ENCODE data around the gene KCNE5.
"Not testable (repeated sequence)": the region's sequence is repeated elsewhere in the genome, so short reads cannot be mapped to it uniquely, and the experiment has no call there.

The KCNE5 gene

DNA sequence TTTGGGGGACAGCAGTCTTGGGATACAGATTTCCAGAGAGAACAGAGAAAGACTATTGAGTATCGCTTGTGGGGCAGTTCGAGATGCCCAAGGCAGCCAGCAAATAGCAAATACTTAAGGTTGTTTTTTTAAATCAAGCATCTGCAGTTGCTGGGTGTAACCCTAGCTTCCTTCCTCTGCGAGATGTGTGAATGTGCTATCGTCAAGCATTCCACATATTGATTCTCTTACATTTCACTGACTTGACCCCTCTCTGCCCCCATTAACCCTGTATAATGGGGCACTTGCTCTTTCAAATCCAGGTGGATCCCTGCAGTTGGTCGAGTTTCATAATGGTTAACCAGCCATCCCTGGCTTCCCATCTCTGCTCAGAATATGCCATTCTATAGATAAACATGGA is 23.5 kb downstream of the KCNE5 start:
- no peak for DNase-seq (ENCODE audit: low spot score)

DNA sequence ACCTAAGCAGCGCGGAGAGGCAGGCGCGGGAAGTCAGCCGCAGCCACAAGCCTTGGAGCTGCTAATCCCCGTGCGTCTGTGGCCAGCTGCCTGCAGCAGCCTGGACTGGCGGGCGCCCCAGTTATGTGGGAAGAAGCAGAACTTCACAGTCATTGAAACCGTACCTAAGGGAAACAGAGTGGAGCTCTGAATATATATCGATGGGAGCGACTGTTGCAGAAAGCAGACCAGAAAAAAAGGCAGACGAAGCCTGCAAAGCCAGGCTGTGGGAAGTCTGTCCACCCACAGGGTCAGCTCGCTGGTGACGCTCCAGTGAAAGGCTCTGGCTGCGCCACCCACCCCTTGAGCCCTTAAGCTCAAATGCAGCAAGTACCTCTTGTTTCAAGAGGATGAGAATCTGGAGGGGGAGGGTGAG is 24.7 kb downstream of the KCNE5 start:
- no peak for DNase-seq (ENCODE audit: low spot score)

DNA sequence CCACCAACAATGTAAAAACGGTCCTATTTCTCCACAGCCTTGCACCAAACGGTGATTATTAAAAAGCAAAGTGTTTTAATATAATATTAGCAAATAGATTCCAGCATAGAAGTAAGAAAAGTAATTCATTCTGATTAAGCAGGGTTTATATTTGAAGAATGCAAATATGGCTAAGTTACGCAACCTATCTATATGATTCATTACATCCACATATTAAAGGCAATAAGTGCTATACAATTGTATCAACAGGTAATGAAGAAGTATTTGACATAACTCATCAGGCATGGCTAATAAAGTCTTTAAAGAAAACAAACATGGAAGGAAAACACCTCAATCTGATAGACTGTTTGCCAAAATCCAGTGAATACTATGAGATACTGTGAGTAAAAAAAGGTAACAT is 29.0 kb downstream of the KCNE5 start:
- no peak for DNase-seq (ENCODE audit: low spot score)

DNA sequence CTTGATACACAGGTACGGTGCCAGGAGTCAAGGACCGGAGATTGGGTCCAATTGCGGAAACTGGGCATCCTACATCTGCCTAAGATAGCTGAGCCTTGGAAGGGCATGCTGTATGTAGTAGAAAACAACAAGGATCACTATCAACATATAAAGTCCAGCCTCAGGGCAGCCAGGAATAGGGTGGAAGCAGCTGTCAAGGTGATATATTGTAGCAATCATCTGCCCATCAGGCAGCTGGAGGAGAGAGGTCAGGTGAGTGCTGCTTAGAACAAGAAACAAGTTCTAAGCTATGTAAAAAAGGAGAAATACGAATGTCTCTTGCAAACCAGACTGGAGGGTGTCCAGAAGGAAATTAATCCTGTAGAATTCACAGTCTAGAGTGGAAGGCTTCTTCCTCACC is 34.8 kb downstream of the KCNE5 start:
- DNase-seq (ENCODE audit: low spot score): no peak

DNA sequence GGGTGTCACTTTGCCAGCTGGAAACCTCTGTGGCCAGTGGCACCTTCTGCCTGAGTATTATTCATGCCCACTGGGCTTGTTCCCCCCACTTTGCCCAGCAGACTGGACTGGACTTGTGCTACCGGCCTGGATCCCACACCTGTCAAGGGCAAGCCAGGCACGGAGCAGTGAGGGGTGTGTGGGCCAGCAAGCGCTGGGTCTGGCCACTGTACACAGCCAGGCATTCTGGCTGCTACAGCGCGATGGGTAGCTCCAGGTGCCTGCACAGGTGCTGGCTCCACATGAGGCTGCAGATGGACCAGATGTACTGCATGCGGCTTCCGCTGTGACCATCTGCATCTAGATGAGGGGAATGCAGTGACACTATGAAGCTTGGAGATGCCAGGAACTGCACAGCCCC is 39.5 kb downstream of the KCNE5 start:
- DNase-seq (ENCODE audit: low spot score): no peak

DNA sequence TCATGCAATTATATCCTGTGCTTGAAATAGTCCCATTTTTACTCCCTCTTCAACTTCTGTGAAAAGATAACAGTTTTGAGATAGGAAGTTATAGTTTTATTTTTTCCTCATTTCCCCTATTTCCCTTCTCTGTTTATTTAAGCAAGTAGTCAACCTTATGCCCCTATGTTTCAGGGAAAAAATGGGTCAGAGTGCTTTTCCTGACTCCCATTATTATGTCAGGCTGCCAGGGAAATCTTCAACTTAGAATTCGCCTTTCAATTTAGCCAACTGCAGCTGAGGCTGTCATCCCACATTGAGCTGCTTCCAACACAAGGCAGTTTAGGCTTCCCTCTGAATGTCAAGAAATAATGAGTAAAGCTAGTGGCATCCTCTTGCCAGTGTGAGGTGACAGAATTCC is 46.1 kb downstream of the KCNE5 start:
- DNase-seq (ENCODE audit: low spot score): no peak

DNA sequence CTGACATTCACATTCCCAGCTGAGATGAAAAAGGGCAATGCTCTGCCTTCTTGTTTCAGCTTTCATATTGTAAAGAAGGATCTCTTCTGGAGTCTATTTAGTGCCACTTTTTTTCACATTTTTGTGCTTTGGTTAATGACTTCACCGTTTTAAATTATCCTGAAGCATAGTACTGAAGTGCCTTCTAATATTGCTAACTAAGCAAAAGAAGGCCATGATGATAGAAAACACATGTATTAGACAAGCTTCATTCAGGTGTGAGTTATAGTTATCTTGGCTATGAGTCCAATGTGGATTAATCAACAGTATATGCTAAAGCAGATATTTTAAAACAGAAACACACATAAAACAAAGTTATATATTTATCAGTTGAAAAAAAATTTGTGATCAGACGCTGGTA is 47.9 kb downstream of the KCNE5 start:
- no peak for DNase-seq (ENCODE audit: low spot score)

DNA sequence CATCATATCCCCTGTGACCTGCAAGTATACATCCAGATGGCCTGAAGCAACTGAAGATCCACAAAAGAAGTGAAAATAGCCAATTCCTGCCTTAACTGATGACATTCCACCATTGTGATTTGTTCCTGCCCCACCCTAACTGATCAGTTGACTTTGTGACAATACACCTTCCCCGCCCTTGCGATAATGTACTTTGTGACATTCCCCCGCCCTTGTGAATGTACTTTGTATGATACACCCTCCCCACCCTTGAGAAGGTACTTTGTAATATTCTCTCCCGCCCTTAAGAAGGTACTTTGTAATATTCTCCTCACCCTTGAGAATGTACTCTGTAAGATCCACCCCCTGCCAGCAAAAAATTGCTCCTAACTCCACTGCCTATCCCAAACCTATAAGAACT is 48.9 kb downstream of the KCNE5 start:
- not testable (repeated sequence) for DNase-seq (ENCODE audit: low spot score)

Measured in globus pallidus (tissue), 1 donor.